GM23338 (cell line): ENCODE results near the gene PLXNA2. TPM values are rescaled to one million over a fixed set of nuclear protein-coding genes. Genes with fewer than 3 reads are reported as not detected.
A peak's percentile ranks its signal among the peaks of the same experiment; 100 is the strongest.

ENCODE experiments used
- ATAC-seq: fragments of 200-7000 bp; cut with Tn5 transposase; 3 replicates; pipeline ENCODE4 v1.9.1; 2020
- DNase-seq: peaks from one replicate; pipeline ENCODE4 v3.0.0-alpha.2; 2015; ENCODE audit warnings: low spot score
- H2AFZ ChIP-seq: fragments of 200-600 bp; sonication (generic); 2 replicates; pipeline ENCODE4 v1.8.0; 2016; ENCODE audit warnings: antibody characterized with exemption, mild to moderate bottlenecking, moderate library complexity
- H3F3A ChIP-seq: fragments of 200-600 bp; sonication (generic); replicated peaks from 2 replicates; pipeline ENCODE4 v1.8.0; 2017; ENCODE audit warnings: antibody characterized with exemption, mixed run types, low read depth
- H3K27ac ChIP-seq: fragments of 200-600 bp; sonication (generic); 2 replicates; pipeline ENCODE4 v1.6.1; 2016; ENCODE audit warnings: low read depth
- H3K27me3 ChIP-seq: fragments of 200-600 bp; sonication (generic); 2 replicates; pipeline ENCODE4 v1.8.0; 2016; ENCODE audit warnings: mild to moderate bottlenecking, mixed run types, moderate library complexity; ENCODE audit not compliant: insufficient read depth
- H3K36me3 ChIP-seq: fragments of 200-600 bp; sonication (generic); 2 replicates; pipeline ENCODE4 v1.8.0; 2016; ENCODE audit warnings: mild to moderate bottlenecking; ENCODE audit not compliant: insufficient read depth
- H3K4me1 ChIP-seq: fragments of 200-600 bp; sonication (generic); 2 replicates; pipeline ENCODE4 v1.8.0; 2016; ENCODE audit warnings: mild to moderate bottlenecking, moderate library complexity; ENCODE audit not compliant: insufficient read depth
- H3K4me2 ChIP-seq: fragments of 200-600 bp; sonication (generic); 2 replicates; pipeline ENCODE4 v1.7.1; 2017; ENCODE audit warnings: mixed run types
- H3K4me3 ChIP-seq: fragments of 200-600 bp; sonication (generic); 2 replicates; pipeline ENCODE4 v1.6.1; 2016; ENCODE audit warnings: mixed run types
- H3K79me2 ChIP-seq: fragments of 200-600 bp; sonication (generic); replicated peaks from 2 replicates; pipeline ENCODE4 v1.8.0; 2017; ENCODE audit warnings: mild to moderate bottlenecking; ENCODE audit not compliant: insufficient read depth
- H3K9me2 ChIP-seq: fragments of 200-600 bp; sonication (generic); 2 replicates; pipeline ENCODE4 v1.8.0; 2017; ENCODE audit not compliant: insufficient read depth
- H4K20me1 ChIP-seq: fragments of 200-600 bp; sonication (generic); replicated peaks from 2 replicates; pipeline ENCODE4 v1.8.0; 2017; ENCODE audit warnings: mild to moderate bottlenecking; ENCODE audit not compliant: insufficient read depth
- H3K27ac Mint-ChIP-seq: 2 replicates; pipeline ENCODE4 v1.8.0; 2020; ENCODE audit warnings: inconsistent platforms, mild to moderate bottlenecking, moderate library complexity, mixed read lengths
- H3K27me3 Mint-ChIP-seq: 3 replicates; pipeline ENCODE4 v1.8.0; 2022; ENCODE audit warnings: low read depth, mild to moderate bottlenecking, moderate library complexity, mixed read lengths, inconsistent platforms; ENCODE audit not compliant: insufficient read depth, poor library complexity
- H3K36me3 Mint-ChIP-seq: 3 replicates; pipeline ENCODE4 v1.8.0; 2021; ENCODE audit warnings: low read depth, mild to moderate bottlenecking, inconsistent platforms, moderate library complexity, mixed read lengths
- H3K4me1 Mint-ChIP-seq: 3 replicates; pipeline ENCODE4 v1.8.0; 2020; ENCODE audit warnings: mild to moderate bottlenecking, inconsistent platforms, mixed read lengths
- H3K4me3 Mint-ChIP-seq: 3 replicates; pipeline ENCODE4 v1.8.0; 2021; ENCODE audit warnings: moderate library complexity, mild to moderate bottlenecking, inconsistent platforms, mixed read lengths
- H3K9me3 Mint-ChIP-seq: 3 replicates; pipeline ENCODE4 v1.8.0; 2020; ENCODE audit warnings: moderate library complexity, mild to moderate bottlenecking, inconsistent platforms, mixed read lengths
- CREB1 ChIP-seq: fragments of 250-450 bp; sonication (Bioruptor Pico); IDR thresholded peaks from 2 replicates; pipeline ENCODE4 v1.5.0; 2020; ENCODE audit warnings: low read depth, mild to moderate bottlenecking, moderate library complexity
- CTCF ChIP-seq, 2 experiments: fragments of 200-600 bp in 1 of 2; sonication (generic) in 1 of 2; conservative IDR thresholded peaks; 2 replicates each; pipeline versions ENCODE4 v1.5.1 to v1.6.1; 2016 to 2017; ENCODE audit warnings: antibody characterized with exemption in 2 of 2, low read depth in 2 of 2, mild to moderate bottlenecking in 2 of 2, moderate library complexity in 1 of 2
- NANOG ChIP-seq: IDR thresholded peaks from 2 replicates; pipeline ENCODE4 v1.6.1; 2016; ENCODE audit warnings: antibody characterized with exemption, borderline replicate concordance
- STAT1 ChIP-seq: IDR thresholded peaks from one replicate; pipeline ENCODE4 v1.6.1; 2016; ENCODE audit warnings: antibody characterized with exemption; ENCODE audit not compliant: unreplicated experiment
- ZNF331 ChIP-seq: fragments of 250-450 bp; sonication (Bioruptor Pico); IDR thresholded peaks from 2 replicates; pipeline ENCODE4 v1.5.0; 2020; ENCODE audit warnings: low read depth, mild to moderate bottlenecking, moderate library complexity
- polyA plus RNA-seq: library from polyadenylated mRNA; unstranded; fragments of >200 nt; fragmentation: Nextera tagmentation; extraction: Ambion mirVana; gene quantifications from 2 replicates; pipeline ENCODE4 v1.2.1, GENCODE V29; 2016
- total RNA-seq: library from RNA; depleted of rRNA; stranded (reverse); fragments of >200 nt; shearing (Covaris generic); gene quantifications from 2 replicates; pipeline ENCODE4 v1.2.3, GENCODE V29; 2014
- TF ChIP-seq, protein P1 (sequence below): fragments of 250-450 bp; sonication (Bioruptor Pico); IDR thresholded peaks from 2 replicates; pipeline ENCODE4 v1.5.0; 2020; ENCODE audit warnings: mild to moderate bottlenecking, moderate library complexity

The PLXNA2 gene
- total and polyA plus RNA-seq, 2 experiments from 2014 or later, result 0.40 to 1.8 TPM

DNA sequence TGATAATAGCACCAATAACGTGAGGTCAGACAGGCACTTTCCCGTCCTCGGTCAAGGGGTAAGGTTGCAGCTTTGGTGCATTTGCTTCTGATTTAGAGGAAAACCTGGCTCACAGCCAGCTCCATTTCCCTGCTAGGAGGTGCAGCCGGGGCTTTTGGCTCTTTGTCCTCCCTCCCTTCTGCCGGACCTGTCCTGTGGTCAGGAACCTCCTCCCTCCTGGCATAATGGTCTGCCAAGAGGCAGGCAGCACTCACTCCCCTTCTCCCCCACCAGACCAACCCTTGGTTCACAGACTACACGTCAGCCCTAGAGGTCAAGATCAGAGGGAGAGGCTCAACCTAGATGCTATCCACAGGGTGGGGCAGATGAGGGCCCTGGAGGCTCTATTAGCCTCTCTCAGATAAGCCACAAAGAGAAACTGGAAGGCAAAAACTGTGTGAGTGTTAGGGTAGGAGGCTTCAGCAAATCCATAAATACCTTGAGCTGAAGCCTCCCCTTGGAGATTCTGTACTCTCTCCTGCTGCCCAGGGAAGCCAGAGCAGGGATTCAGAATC, 64.8 kb downstream of the PLXNA2 start (continued):
- TF ChIP-seq, protein P1, sequence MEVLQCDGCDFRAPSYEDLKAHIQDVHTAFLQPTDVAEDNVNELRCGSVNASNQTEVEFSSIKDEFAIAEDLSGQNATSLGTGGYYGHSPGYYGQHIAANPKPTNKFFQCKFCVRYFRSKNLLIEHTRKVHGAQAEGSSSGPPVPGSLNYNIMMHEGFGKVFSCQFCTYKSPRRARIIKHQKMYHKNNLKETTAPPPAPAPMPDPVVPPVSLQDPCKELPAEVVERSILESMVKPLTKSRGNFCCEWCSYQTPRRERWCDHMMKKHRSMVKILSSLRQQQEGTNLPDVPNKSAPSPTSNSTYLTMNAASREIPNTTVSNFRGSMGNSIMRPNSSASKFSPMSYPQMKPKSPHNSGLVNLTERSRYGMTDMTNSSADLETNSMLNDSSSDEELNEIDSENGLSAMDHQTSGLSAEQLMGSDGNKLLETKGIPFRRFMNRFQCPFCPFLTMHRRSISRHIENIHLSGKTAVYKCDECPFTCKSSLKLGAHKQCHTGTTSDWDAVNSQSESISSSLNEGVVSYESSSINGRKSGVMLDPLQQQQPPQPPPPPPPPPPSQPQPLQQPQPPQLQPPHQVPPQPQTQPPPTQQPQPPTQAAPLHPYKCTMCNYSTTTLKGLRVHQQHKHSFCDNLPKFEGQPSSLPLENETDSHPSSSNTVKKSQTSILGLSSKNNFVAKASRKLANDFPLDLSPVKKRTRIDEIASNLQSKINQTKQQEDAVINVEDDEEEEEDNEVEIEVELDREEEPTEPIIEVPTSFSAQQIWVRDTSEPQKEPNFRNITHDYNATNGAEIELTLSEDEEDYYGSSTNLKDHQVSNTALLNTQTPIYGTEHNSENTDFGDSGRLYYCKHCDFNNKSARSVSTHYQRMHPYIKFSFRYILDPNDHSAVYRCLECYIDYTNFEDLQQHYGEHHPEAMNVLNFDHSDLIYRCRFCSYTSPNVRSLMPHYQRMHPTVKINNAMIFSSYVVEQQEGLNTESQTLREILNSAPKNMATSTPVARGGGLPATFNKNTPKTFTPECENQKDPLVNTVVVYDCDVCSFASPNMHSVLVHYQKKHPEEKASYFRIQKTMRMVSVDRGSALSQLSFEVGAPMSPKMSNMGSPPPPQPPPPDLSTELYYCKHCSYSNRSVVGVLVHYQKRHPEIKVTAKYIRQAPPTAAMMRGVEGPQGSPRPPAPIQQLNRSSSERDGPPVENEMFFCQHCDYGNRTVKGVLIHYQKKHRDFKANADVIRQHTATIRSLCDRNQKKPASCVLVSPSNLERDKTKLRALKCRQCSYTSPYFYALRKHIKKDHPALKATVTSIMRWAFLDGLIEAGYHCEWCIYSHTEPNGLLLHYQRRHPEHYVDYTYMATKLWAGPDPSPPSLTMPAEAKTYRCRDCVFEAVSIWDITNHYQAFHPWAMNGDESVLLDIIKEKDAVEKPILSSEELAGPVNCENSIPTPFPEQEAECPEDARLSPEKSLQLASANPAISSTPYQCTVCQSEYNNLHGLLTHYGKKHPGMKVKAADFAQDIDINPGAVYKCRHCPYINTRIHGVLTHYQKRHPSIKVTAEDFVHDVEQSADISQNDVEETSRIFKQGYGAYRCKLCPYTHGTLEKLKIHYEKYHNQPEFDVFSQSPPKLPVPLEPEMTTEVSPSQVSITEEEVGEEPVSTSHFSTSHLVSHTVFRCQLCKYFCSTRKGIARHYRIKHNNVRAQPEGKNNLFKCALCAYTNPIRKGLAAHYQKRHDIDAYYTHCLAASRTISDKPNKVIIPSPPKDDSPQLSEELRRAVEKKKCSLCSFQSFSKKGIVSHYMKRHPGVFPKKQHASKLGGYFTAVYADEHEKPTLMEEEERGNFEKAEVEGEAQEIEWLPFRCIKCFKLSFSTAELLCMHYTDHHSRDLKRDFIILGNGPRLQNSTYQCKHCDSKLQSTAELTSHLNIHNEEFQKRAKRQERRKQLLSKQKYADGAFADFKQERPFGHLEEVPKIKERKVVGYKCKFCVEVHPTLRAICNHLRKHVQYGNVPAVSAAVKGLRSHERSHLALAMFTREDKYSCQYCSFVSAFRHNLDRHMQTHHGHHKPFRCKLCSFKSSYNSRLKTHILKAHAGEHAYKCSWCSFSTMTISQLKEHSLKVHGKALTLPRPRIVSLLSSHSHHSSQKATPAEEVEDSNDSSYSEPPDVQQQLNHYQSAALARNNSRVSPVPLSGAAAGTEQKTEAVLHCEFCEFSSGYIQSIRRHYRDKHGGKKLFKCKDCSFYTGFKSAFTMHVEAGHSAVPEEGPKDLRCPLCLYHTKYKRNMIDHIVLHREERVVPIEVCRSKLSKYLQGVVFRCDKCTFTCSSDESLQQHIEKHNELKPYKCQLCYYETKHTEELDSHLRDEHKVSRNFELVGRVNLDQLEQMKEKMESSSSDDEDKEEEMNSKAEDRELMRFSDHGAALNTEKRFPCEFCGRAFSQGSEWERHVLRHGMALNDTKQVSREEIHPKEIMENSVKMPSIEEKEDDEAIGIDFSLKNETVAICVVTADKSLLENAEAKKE, result no peak
- TF ChIP-seq NANOG, result no peak
- TF ChIP-seq STAT1, result no peak
- no peak for TF ChIP-seq ZNF331 (CRISPR knock-in tag)

- Mint-ChIP-seq H3K4me1 (peaks cover 61% of the 10 kb centered on the region), H3K27me3 (peaks cover 5% of the 10 kb centered on the region), H3K9me3 (no peaks in the 10 kb centered on the region; the same call in 2 of the 3 replicates), H3K27ac (0 out of 2 replicates have a peak overlapping the region, but pooled peaks have one; percentile 68), H3K4me3 (no peak overlapping the region), H3K36me3 (no peaks in the 10 kb centered on the region)
- H3K4me2 ChIP-seq, result peak overlapping the region; percentile 67
- peak; percentile 40 for ATAC-seq
- H3K4me1 ChIP-seq, result peaks cover 34% of the 10 kb centered on the region
- H3K36me3 ChIP-seq, result no peaks in the 10 kb centered on the region
- peak overlapping the region; percentile 44; the same call in 1 of the 2 replicates for H2AFZ ChIP-seq
- no peak overlapping the region for H3K27ac ChIP-seq
- no peaks in the 10 kb centered on the region for H3K27me3 ChIP-seq
- H3K4me3 ChIP-seq, result peak overlapping the region; percentile 15; the same call in 1 of the 2 replicates
- no peaks in the 10 kb centered on the region for H4K20me1 ChIP-seq
- H3F3A ChIP-seq, result no peaks in the 10 kb centered on the region
- no peaks in the 10 kb centered on the region for H3K79me2 ChIP-seq
- no peak for TF ChIP-seq CREB1 (CRISPR knock-in tag)
- peak in 1 of 2 experiments; percentile 18; a peak in 1 of 4 replicates for TF ChIP-seq CTCF (conservative IDR thresholded peaks at IDR 0.05; ENCODE audit: low read depth in 2 of 2)
- H3K9me2 ChIP-seq, result peaks cover 5% of the 10 kb centered on the region; the same call in 1 of the 2 replicates
- DNase-seq, result no peak
These were observed 66.1 kb downstream of the PLXNA2 start for GRCh38 chr1:208178091-208178529.
